Fibroblast of villous mesenchyme (primary cell): ENCODE data around the gene CASP3. TPM values are rescaled to one million over a fixed set of nuclear protein-coding genes. Genes with fewer than 3 reads are reported as not detected.
"Not testable (repeated sequence)": the region's sequence is repeated elsewhere in the genome, so short reads cannot be mapped to it uniquely, and the experiment has no call there.

Experiments used
- DNase-seq: peaks from one replicate; pipeline ENCODE4 v3.0.0-alpha.2; 2010; ENCODE audit warnings: low read depth
- H3K4me3 ChIP-seq: 2 replicates; pipeline ENCODE4 v1.5.1; 2011; ENCODE audit warnings: low read depth, mild to moderate bottlenecking, low read length
- total RNA-seq: library from RNA; depleted of rRNA; stranded (reverse); fragments of >200 nt; gene quantifications from 2 replicates; pipeline ENCODE4 v1.2.3, GENCODE V29; 2012
- TF ChIP-seq, protein P1 (sequence below): IDR thresholded peaks from 2 replicates; pipeline ENCODE4 v1.5.1; 2012; ENCODE audit warnings: low read depth, mild to moderate bottlenecking, low read length; ENCODE audit not compliant: insufficient read depth

CASP3 gene
- total RNA-seq, 1 donor: 110 TPM

DNA sequence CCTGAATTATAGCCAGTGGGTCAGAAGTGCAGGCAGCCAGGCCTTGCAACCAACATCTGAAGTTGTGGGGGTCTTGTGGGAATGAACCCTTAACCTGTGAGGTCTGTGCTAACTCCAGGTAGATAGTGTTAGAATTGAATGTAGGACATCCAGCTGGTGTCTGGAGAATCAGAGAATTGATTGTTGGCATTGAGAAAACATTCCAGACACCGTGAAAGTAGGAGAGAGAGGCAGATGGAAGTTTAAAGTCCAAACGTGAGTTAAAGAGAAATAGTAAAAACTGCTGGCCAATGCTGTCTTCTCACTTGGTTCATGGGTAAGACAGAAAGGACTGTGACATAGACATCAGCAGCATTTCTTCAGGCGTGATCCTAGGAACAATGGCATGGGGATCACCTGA lies 27.7 kb downstream of the CASP3 start:
- H3K4me3 ChIP-seq: no peak overlapping the region
- DNase-seq: no peak
- TF ChIP-seq, protein P1, sequence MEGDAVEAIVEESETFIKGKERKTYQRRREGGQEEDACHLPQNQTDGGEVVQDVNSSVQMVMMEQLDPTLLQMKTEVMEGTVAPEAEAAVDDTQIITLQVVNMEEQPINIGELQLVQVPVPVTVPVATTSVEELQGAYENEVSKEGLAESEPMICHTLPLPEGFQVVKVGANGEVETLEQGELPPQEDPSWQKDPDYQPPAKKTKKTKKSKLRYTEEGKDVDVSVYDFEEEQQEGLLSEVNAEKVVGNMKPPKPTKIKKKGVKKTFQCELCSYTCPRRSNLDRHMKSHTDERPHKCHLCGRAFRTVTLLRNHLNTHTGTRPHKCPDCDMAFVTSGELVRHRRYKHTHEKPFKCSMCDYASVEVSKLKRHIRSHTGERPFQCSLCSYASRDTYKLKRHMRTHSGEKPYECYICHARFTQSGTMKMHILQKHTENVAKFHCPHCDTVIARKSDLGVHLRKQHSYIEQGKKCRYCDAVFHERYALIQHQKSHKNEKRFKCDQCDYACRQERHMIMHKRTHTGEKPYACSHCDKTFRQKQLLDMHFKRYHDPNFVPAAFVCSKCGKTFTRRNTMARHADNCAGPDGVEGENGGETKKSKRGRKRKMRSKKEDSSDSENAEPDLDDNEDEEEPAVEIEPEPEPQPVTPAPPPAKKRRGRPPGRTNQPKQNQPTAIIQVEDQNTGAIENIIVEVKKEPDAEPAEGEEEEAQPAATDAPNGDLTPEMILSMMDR: no peak

DNA sequence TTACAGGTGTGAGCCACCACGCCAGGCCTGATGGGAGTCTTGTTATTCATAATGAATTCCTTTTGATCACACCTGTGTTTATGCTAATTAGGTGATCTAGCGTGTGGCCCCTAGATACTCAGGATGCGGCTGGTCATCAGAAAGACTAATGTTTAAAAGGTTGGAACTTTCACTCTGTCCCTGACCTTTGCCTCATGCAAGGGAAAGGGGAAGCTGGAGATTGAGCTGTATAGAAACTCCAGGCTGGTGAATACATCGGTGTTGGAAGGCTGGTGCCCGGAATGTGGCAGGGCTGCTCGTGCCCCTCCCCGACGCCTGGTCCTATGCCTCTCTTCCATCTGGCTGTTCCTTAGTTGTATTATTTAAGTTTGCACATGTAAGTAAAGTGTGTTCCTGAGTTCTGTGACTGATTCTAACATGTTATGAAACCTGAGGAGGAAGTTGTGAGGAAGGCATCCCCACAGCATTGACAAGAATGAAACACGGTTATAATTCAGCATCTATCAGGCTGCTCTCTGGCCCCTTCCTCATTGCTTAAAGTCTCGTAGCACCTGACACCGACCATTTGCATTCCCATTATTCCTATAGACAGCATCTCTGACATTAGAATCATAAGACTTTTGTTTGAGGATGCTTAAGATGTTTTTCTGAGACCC lies 28.9 kb downstream of the CASP3 start:
- TF ChIP-seq, protein P1: no peak
- no peak for DNase-seq
- H3K4me3 ChIP-seq: no peak overlapping the region

DNA sequence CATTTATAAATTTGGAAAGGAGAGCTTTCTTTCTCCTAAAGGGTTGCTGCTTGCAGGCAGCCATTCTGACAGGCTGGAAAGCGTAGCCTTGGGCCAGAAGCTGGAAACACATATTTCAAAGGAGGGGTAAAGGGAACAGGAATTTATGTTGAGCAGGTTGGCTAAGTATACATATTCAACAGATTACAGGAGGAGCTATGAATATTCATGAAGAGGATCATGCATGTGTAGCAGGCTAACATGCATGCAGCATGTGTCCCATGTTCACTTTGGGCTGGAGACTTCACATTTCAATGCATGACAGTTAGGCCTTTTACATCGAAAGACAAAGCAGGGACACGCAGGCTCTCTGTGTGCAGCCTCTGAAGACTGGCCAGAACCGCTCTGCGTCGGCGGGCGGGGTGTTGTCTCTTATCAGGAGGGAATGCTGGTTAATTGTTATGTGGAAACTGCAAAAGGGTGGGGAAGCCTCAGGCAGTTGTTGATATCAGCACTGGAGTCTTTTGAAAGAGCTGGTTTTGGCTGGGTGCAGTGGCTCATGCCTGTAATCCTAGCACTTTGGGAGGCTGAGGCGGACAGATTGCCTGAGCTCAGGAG lies 31.5 kb downstream of the CASP3 start:
- TF ChIP-seq, protein P1: no peak
- DNase-seq: peak; percentile 47
- H3K4me3 ChIP-seq: no peak overlapping the region

DNA sequence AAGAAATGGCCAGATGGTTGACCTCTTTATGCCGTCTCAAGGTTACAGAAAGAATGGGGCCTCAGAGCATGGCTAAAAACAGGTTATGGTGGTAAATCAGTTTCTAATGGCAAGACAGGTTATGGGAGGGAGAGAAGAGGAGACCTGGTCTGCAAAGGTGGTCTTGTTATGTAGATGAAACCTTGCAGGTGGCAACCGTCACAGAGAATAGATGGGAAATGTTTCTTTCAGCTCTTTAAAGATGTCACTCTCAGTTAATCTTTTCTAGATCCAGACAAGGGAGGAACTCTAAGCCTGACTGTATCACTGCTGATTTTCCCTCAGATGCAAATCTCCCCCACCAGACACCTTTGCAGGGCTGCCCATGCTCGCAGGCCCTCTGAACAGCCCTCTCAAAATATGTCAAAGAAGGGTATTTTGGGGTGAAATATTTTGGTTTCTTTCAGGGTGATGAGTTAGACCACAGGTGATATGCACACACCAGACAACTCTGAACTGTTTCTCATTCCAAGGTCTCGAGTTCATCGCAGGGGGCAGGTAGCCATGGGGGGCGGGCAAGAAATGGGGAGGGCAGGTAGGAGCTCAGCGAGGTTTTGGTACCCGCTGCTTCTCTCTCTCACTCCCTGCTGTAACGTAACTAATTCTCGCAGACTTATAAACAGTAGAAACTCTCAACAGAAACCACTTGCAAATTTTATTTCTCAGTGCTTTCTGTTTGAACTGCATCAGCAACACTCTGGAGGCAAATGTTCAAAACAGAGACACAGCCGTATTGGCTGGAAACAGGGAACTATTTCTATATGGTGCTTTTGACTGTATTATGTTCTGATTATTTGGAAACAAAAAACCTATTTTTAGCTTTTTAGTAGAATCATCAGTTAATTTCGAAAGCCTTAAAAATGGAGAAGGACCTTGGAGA lies 32.4 kb downstream of the CASP3 start:
- TF ChIP-seq, protein P1: no peak
- H3K4me3 ChIP-seq: no peak overlapping the region
- no peak for DNase-seq

DNA sequence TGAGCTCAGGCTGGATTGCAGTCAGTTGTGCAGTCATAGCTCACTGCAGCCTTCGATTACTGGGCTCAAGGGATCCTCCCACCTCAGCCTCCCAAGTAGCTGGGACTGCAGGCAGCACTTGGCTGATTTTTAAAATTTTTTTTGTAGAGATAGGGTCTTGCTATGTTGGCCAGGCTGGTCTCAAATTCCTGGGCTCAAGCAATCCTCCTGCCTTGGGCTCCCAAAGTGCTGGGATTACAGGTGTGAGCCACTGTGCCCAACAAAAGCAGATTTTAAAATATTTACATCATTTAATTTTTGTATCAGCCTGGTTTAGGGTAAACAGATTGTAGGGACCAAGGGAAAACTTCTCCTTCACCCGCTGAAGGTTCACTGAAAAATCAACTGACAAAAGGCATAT lies 33.1 kb downstream of the CASP3 start:
- DNase-seq: not testable (repeated sequence)

DNA sequence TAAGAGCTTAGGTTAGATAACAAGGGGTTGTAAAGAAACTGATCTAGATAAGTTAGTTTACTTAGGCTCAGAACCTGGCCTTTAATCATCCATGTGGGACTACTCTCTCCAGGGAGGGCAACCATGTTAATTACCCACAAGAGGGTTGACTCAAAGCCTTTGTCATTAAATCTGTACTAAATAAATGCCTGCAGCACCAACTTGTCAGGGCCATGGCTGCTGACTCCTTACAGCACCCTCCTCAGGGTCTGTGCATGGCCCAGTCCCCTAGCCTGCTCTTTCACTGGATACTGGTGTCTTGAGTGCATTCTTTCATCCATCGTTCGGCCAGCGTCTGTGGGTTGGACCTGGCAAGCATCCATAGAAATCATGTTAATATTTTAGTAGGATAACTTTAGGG lies 34.7 kb downstream of the CASP3 start:
- H3K4me3 ChIP-seq: no peak overlapping the region
- TF ChIP-seq, protein P1: no peak
- no peak for DNase-seq

More for the DNA sequence above, 33.1 kb downstream of the CASP3 start:
- not testable (repeated sequence) for H3K4me3 ChIP-seq

DNA sequence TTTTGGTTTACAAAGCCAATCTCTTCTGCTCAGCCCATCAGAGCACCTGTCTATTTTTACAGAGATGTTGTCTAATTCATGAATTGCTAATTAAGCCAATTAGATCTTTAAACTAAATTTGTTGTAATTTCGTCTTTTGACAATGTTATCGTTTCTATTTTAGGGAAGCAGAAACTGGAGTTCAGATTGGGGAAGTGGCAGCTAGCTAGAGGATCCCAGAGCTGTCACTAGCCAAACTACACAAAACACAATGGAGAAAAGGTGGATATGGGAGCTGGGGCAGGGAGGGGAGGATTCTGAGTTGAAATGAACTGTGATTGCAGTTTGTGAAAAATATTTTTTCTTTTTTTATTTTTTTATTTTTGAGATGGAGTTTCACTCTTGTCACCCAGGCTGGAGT lies 35.8 kb downstream of the CASP3 start:
- DNase-seq: no peak
- TF ChIP-seq, protein P1: no peak
- H3K4me3 ChIP-seq: no peak overlapping the region
